GM10266 (cell line): ENCODE measurements around the gene ADGRV1.

ENCODE experiments used
- DNase-seq: peaks from one replicate; pipeline ENCODE4 v3.0.0; 2012; ENCODE audit errors: extremely low spot score
- CTCF ChIP-seq: IDR thresholded peaks from 2 replicates; pipeline ENCODE4 v1.5.1; 2012; ENCODE audit warnings: mild to moderate bottlenecking, low read depth; ENCODE audit not compliant: control insufficient read depth, insufficient read depth; ENCODE audit errors: missing control alignments

ADGRV1 gene

DNA sequence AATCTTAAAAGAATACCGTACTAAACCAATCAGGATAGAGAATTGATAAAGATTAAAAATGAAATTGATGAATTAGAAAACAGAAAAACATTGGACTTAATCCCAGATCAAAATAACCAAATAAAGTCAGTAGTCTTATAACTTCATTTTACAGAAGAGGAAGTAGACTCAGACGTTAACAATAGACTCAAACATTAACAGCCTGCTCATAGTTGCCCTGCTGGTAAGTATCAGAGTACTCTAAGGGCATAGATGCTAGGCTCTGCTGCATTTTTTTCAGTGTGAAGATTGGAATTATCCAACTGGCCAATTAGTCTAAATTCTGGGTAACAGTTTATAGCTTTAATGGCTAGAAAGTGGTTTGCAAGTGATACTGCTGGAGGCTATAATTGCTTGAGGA lies 42.9 kb downstream of the ADGRV1 start:
- DNase-seq, result no peak
- no peak for TF ChIP-seq CTCF

GRCh38 chr5:90602681-90603080 lies 44.1 kb downstream of the ADGRV1 start:
- DNase-seq, result no peak
- no peak for TF ChIP-seq CTCF

DNA sequence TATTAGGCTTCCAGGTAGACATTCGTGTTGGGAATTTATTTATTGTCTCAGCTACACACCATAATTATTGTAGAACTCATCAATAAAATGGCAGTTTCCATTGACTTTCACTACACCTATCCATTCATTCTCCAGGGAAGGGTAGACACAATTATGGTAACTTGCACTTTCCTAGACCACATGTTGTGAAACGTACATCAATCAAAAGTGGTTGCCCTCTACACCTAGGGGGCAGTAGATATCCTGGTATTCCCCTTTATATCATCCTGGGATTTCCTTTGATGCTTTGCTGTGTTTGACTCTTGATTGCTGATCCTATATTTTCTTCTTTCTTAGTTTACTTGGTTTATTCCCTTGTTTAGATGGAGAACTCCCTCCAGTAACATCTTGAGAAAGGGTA lies 47.9 kb downstream of the ADGRV1 start:
- peak; percentile 34 for TF ChIP-seq CTCF
- no peak for DNase-seq

DNA sequence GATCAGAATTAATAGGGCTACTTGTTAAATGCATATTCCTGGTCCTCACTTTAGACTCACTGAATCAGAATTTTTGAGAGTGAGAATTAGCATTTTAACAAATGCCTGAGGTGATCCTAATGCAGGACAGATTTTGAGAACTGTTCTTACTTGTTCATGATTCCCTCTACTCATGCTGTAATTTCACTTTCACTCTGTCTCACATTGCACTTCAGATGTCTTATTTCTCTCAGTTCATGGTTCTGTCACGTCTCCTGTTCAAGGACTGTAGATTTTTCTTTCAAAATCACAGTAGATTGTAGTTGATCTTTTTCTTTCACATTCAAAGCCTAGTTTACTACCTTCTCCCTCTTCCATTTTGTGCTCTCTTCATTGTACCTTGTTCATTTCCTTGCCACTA lies 54.3 kb downstream of the ADGRV1 start:
- peak; percentile 59 for DNase-seq
- no peak for TF ChIP-seq CTCF

DNA sequence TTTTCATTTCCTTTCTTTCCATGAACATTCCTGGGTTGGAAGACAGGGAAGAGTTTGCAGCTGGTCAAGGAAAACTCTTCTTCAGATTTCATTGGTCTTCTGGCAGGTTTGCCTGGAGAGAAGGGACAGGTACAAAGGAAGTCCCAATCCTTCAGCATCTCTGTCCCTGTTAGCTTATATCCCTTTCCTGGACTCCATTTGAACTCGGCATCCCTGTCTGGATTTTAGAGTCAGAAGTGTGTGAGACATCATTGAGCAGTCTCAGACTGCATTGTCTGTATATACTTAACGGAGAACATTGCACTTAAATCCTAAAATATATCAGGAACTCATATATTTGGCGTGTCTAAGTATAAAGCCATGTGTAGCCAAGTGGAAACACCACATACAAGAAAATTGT lies 54.9 kb downstream of the ADGRV1 start:
- no peak for TF ChIP-seq CTCF
- DNase-seq, result no peak

DNA sequence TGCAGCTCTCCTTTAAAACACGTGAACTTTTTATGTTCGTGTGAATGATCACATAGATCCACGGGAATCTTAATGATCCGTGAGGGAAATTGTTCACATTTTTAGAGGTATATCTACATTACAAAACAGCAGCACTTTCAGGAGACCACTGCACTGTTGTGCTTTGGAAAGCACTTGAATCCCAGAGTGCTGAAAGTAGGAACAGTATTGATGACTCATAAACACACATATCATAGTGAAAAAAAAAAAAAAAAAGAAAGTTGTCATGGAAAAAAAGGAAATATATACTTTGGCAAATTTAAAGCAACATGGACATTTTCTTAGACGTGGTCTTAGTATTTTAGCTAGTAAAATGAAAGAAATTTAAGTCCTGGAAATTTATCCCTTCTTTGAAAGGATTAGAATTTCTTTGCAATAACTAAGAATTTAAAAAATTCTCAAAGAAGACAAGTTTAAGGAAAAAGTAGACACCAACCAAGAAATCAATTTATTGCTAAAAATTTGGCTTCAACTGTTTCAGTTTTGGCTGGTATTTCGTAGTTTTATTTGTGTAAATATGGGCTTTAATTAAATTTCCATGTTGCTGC lies 55.4 kb downstream of the ADGRV1 start:
- no peak for TF ChIP-seq CTCF

DNA sequence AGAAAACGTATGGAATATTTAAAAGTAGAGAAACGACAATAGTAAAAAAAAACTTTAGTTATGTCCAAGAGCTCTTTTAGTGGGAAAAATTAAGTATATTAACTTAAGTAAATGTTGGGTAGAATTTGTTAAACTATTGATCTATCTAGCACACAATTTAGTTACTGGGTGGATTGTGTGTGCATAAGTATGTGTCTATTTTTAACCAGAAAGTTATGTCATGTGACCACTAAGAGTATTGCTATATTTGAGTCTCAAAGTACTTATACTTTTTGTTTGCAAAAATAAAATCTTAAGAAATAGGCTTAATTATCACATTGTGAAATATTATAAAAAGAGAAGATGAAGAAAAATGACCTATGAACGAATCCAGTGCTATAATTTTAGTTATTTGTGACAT lies 56.8 kb downstream of the ADGRV1 start:
- DNase-seq, result no peak
- TF ChIP-seq CTCF, result no peak

More for the DNA sequence above, 55.4 kb downstream of the ADGRV1 start:
- DNase-seq, result no peak
